IMR-90 (cell line): ENCODE measurements around the gene C10orf71. TPM values are rescaled to one million over a fixed set of nuclear protein-coding genes. Genes with fewer than 3 reads are reported as not detected.

ENCODE experiments used
- ATAC-seq: fragments of 200-7000 bp; cut with Tn5 transposase; 2 replicates; pipeline ENCODE4 v1.9.1; 2020; ENCODE audit warnings: low read depth, mild to moderate bottlenecking, moderate library complexity
- BruUV-seq: library from RNA; stranded (reverse); fragments of 400-500 nt; replicated peaks from 2 replicates; lab custom pipeline; 2021; lab: Mats Ljungman, UMichigan
- CTCF ChIA-PET: fragments of 300-600 bp; formaldehyde crosslinking; extraction: SDS; loops from one replicate; lab custom pipeline; 2021; ENCODE audit warnings: antibody characterized with exemption; lab: Yijun Ruan, JAX
- POLR2A ChIA-PET: fragments of 300-600 bp; sonication (Branson Sonifier 250); formaldehyde crosslinking; loops from one replicate; lab custom pipeline; 2022; ENCODE audit warnings: antibody characterized with exemption; ENCODE audit not compliant: unreplicated experiment; lab: Charles Lee
- DNase-seq: peaks from one replicate; pipeline ENCODE4 v3.0.0; 2013
- H2AFZ ChIP-seq: replicated peaks from 2 replicates; pipeline ENCODE3; 2013; ENCODE audit warnings: low read length, mild to moderate bottlenecking; ENCODE audit not compliant: poor library complexity
- H2AK5ac ChIP-seq: 2 replicates; pipeline ENCODE4 v1.6.1; 2013; ENCODE audit warnings: low read depth, low read length, inconsistent platforms
- H2AK9ac ChIP-seq: replicated peaks from 2 replicates; pipeline ENCODE3; 2013; ENCODE audit warnings: mild to moderate bottlenecking, low read depth, low read length, moderate library complexity; ENCODE audit not compliant: poor library complexity
- H2BK120ac ChIP-seq: 2 replicates; pipeline ENCODE4 v1.6.1; 2013; ENCODE audit warnings: low read depth, low read length, inconsistent platforms
- H2BK15ac ChIP-seq: 3 replicates; pipeline ENCODE4 v1.6.1; 2013; ENCODE audit warnings: low read depth, low read length, inconsistent platforms
- H2BK20ac ChIP-seq: 2 replicates; pipeline ENCODE4 v1.6.1; 2013; ENCODE audit warnings: low read depth, mild to moderate bottlenecking, inconsistent platforms, low read length, moderate library complexity
- H2BK5ac ChIP-seq: 2 replicates; pipeline ENCODE4 v1.6.1; 2013; ENCODE audit warnings: mild to moderate bottlenecking, low read depth, low read length, inconsistent platforms; ENCODE audit not compliant: poor library complexity, severe bottlenecking
- H3K14ac ChIP-seq: replicated peaks from 2 replicates; pipeline ENCODE4 v1.6.1; 2013; ENCODE audit warnings: low read depth, low read length, inconsistent platforms
- H3K18ac ChIP-seq: 2 replicates; pipeline ENCODE4 v1.6.1; 2013; ENCODE audit warnings: low read depth, low read length, control low read depth
- H3K23ac ChIP-seq: 2 replicates; pipeline ENCODE4 v1.6.1; 2013; ENCODE audit warnings: low read depth, low read length, inconsistent platforms
- H3K27ac ChIP-seq: 2 replicates; pipeline ENCODE4 v1.5.1; 2013; ENCODE audit warnings: mild to moderate bottlenecking, control low read depth, low read length; ENCODE audit not compliant: insufficient read depth
- H3K27me3 ChIP-seq: 2 replicates; pipeline ENCODE4 v1.6.1; 2013; ENCODE audit warnings: low read length; ENCODE audit not compliant: control insufficient read depth, insufficient read depth
- H3K36me3 ChIP-seq: 2 replicates; pipeline ENCODE4 v1.6.1; 2013; ENCODE audit warnings: low read length, mixed read lengths; ENCODE audit not compliant: control insufficient read depth, insufficient read depth
- H3K4ac ChIP-seq: 2 replicates; pipeline ENCODE4 v1.6.1; 2013; ENCODE audit warnings: low read depth, low read length, inconsistent platforms
- H3K4me1 ChIP-seq: 2 replicates; pipeline ENCODE4 v1.6.1; 2013; ENCODE audit warnings: low read length, mixed read lengths; ENCODE audit not compliant: control insufficient read depth, insufficient read depth
- H3K4me2 ChIP-seq: 2 replicates; pipeline ENCODE4 v1.6.1; 2013; ENCODE audit warnings: low read depth, mild to moderate bottlenecking, control low read depth, low read length, moderate library complexity
- H3K4me3 ChIP-seq: 2 replicates; pipeline ENCODE4 v1.5.1; 2013; ENCODE audit warnings: low read depth, mild to moderate bottlenecking, control low read depth, low read length, moderate library complexity; ENCODE audit not compliant: insufficient read depth
- H3K56ac ChIP-seq: 2 replicates; pipeline ENCODE4 v1.6.1; 2013; ENCODE audit warnings: low read length, inconsistent platforms; ENCODE audit not compliant: insufficient read depth; ENCODE audit errors: extremely low read depth
- H3K79me1 ChIP-seq, 2 experiments: 2 replicates each; pipeline ENCODE4 v1.6.1; 2013; ENCODE audit warnings: low read length in 2 of 2, inconsistent platforms in 1 of 2, low read depth in 1 of 2
- H3K9ac ChIP-seq: 2 replicates; pipeline ENCODE4 v1.6.1; 2013; ENCODE audit warnings: low read depth, low read length, control low read depth
- H3K9me1 ChIP-seq: 2 replicates; pipeline ENCODE4 v1.6.1; 2013; ENCODE audit warnings: low read length, inconsistent platforms; ENCODE audit not compliant: insufficient read depth
- H3K9me3 ChIP-seq: 2 replicates; pipeline ENCODE4 v1.6.1; 2013; ENCODE audit warnings: low read length; ENCODE audit not compliant: control insufficient read depth, insufficient read depth
- H4K20me1 ChIP-seq: 2 replicates; pipeline ENCODE4 v1.6.1; 2013; ENCODE audit warnings: low read length, inconsistent platforms; ENCODE audit not compliant: insufficient read depth
- H4K5ac ChIP-seq: 2 replicates; pipeline ENCODE4 v1.6.1; 2013; ENCODE audit warnings: mild to moderate bottlenecking, low read depth, low read length, control low read depth
- H4K8ac ChIP-seq, 2 experiments: 2 replicates each; pipeline ENCODE4 v1.6.1; 2013; ENCODE audit warnings: low read depth in 2 of 2, low read length in 2 of 2, control low read depth in 1 of 2, inconsistent platforms in 1 of 2
- H4K91ac ChIP-seq: 2 replicates; pipeline ENCODE4 v1.6.1; 2013; ENCODE audit warnings: low read depth, low read length, inconsistent platforms; ENCODE audit not compliant: insufficient read depth
- BHLHE40 ChIP-seq: fragments of 150-350 bp; IDR thresholded peaks from 2 replicates; pipeline ENCODE4 v1.6.1; 2016; ENCODE audit warnings: mild to moderate bottlenecking, low read depth, low read length
- CEBPB ChIP-seq: IDR thresholded peaks from 2 replicates; pipeline ENCODE4 v1.6.1; 2012; ENCODE audit warnings: low read depth, low read length, improper control_type of control experiment
- CHD1 ChIP-seq: IDR thresholded peaks from 2 replicates; pipeline ENCODE4 v1.6.1; 2012; ENCODE audit warnings: low read depth, low read length, improper control_type of control experiment
- FOS ChIP-seq: fragments of 150-350 bp; IDR thresholded peaks from 2 replicates; pipeline ENCODE4 v1.6.1; 2016; ENCODE audit warnings: low read depth, low read length
- MAFK ChIP-seq: IDR thresholded peaks from 2 replicates; pipeline ENCODE4 v1.6.1; 2012; ENCODE audit warnings: low read depth, low read length, improper control_type of control experiment
- MAZ ChIP-seq: IDR thresholded peaks from 2 replicates; pipeline ENCODE4 v1.6.1; 2012; ENCODE audit warnings: low read depth, mild to moderate bottlenecking, low read length, improper control_type of control experiment, moderate library complexity, borderline replicate concordance
- MXI1 ChIP-seq: IDR thresholded peaks from 2 replicates; pipeline ENCODE4 v1.6.1; 2012; ENCODE audit warnings: low read depth, mild to moderate bottlenecking, low read length, moderate library complexity, borderline replicate concordance
- NFE2L2 ChIP-seq: fragments of 150-350 bp; IDR thresholded peaks from 2 replicates; pipeline ENCODE4 v1.6.1; 2016; ENCODE audit warnings: low read depth, mild to moderate bottlenecking, low read length
- POLR2A ChIP-seq: IDR thresholded peaks from 2 replicates; pipeline ENCODE4 v1.6.1; 2012; ENCODE audit warnings: mild to moderate bottlenecking, low read depth, low read length
- RAD21 ChIP-seq: IDR thresholded peaks from 2 replicates; pipeline ENCODE4 v1.6.1; 2012; ENCODE audit warnings: low read length, improper control_type of control experiment
- RCOR1 ChIP-seq: IDR thresholded peaks from 2 replicates; pipeline ENCODE4 v1.6.1; 2012; ENCODE audit warnings: mild to moderate bottlenecking, low read length, improper control_type of control experiment; ENCODE audit not compliant: insufficient replicate concordance
- RFX5 ChIP-seq: IDR thresholded peaks from 2 replicates; pipeline ENCODE4 v1.8.0; 2012; ENCODE audit warnings: low read depth, mild to moderate bottlenecking, low read length, moderate library complexity
- SMC3 ChIP-seq: fragments of 150-350 bp; IDR thresholded peaks from 2 replicates; pipeline ENCODE4 v1.6.1; 2016; ENCODE audit warnings: low read depth, mild to moderate bottlenecking, antibody characterized with exemption, low read length, moderate library complexity
- WGBS, 2 experiments: methylation state at CpG; one replicate each; pipeline versions ENCODE4 v1.1.5 to v1.1.7; 2013; ENCODE audit warnings: missing lambda C conversion rate in 2 of 2; ENCODE audit not compliant: insufficient read length in 1 of 2; ENCODE audit errors: extremely low coverage in 2 of 2; 5-methylcytosine and 5-hydroxymethylcytosine counted together
- dilution Hi-C: fragments of 300-500 bp; cut with HindIII; formaldehyde crosslinking; loops from one replicate; pipeline ENCODE4 v1.14.3; 2018; ENCODE audit warnings: low sequenced_read_pairs; ENCODE audit not compliant: unreplicated experiment
- in situ Hi-C: fragments of 300-500 bp; cut with MboI; formaldehyde crosslinking; loops from 3 replicates; pipeline ENCODE4 v1.14.3; 2019; ENCODE audit warnings: low sequenced_read_pairs, inconsistent platforms, mixed read lengths
- intact Hi-C: fragments of 100-400 bp; cut with micrococcal nuclease; formaldehyde crosslinking; loops from 2 replicates; pipeline ENCODE4 v1.10.0; 2022
- polyA plus RNA-seq, 3 experiments: library from polyadenylated mRNA; depleted of rRNA; stranded (reverse); fragments of >200 nt; gene quantifications; 2 replicates each; pipeline ENCODE4 v1.2.3, GENCODE V29; 2012; ENCODE audit warnings: low replicate concordance in 1 of 3
- total RNA-seq: library from RNA; depleted of rRNA; stranded (reverse); fragments of >200 nt; gene quantifications from 2 replicates; pipeline ENCODE4 v1.2.3, GENCODE V29; 2012
- TF ChIP-seq, protein P1 (sequence below): conservative IDR thresholded peaks from 2 replicates; pipeline ENCODE4 v1.5.1; 2012; ENCODE audit warnings: mild to moderate bottlenecking, low read depth, low read length, improper control_type of control experiment
- TF ChIP-seq, protein P2 (sequence below): fragments of 150-350 bp; IDR thresholded peaks from 2 replicates; pipeline ENCODE4 v1.6.1; 2017; ENCODE audit warnings: mild to moderate bottlenecking, antibody characterized with exemption, low read length, low read depth
- TF ChIP-seq, protein P3 (sequence below): fragments of 150-350 bp; IDR thresholded peaks from 2 replicates; pipeline ENCODE4 v1.6.1; 2016; ENCODE audit warnings: low read depth, mild to moderate bottlenecking, low read length, moderate library complexity, borderline replicate concordance

Gene C10orf71
- total and polyA plus RNA-seq, 2 of the 4 experiments (the other 2 are of a cell fraction): not detected

DNA sequence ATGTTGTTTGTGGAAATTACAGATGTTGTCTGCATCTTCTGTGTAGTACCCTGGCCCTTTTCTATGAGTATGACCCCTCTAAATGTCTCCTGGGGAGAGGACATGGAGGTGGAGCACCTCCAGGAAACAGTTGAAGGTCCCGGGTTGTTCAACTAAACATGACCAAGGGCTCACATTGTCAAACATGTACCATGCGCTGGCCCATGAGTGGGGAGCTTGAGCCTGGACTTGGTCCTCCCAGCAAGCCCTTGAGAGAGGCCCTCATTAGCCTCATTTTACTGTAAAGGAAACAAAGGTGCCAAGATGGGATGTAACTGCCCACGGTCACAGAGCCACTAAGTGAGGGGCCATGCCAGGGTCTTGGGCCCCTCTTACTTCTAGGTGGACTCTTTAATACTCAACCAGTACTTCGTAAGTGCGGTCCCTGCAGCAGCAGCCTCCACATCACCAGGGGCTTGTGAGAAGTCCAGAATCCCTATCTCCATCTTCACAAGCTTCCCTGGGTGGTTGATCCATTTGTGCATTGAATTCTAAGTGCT lies 31.2 kb downstream of the C10orf71 start:
- Histone ChIP-seq H3K27me3 (peaks cover 10% of the 10 kb centered on the region), H3K14ac (no peak overlapping the region), H4K20me1 (no peaks in the 10 kb centered on the region), H3K79me1 (no peaks in the 10 kb centered on the region), H2BK15ac (no peak overlapping the region), H3K36me3 (no peaks in the 10 kb centered on the region), H3K4me1 (no peaks in the 10 kb centered on the region), H2BK20ac (no peak overlapping the region), H2AK5ac (no peak overlapping the region), H3K27ac (no peak overlapping the region), H3K9ac (no peak overlapping the region), H3K4ac (no peak overlapping the region), H3K56ac (no peak overlapping the region), H4K8ac (no peak overlapping the region), H3K18ac (no peak overlapping the region), H2BK120ac (no peak overlapping the region), H2AK9ac (no peak overlapping the region), H3K23ac (no peak overlapping the region), H3K9me3 (no peaks in the 10 kb centered on the region), H2AFZ (no peak overlapping the region), H3K4me2 (no peak overlapping the region), H4K5ac (no peak overlapping the region), H4K91ac (no peak overlapping the region), H3K9me1 (no peaks in the 10 kb centered on the region), H3K4me3 (no peak overlapping the region), H2BK5ac (no peak overlapping the region)
- CTCF ChIA-PET: no interaction called here
- DNase-seq (no peak), ATAC-seq (no peak)
- dilution Hi-C loops: no loop called here
- POLR2A ChIA-PET: no interaction called here
- in situ Hi-C loops: no loop called here
- TF ChIP-seq NFE2L2: no peak
- TF ChIP-seq FOS: no peak
- TF ChIP-seq, protein P1, sequence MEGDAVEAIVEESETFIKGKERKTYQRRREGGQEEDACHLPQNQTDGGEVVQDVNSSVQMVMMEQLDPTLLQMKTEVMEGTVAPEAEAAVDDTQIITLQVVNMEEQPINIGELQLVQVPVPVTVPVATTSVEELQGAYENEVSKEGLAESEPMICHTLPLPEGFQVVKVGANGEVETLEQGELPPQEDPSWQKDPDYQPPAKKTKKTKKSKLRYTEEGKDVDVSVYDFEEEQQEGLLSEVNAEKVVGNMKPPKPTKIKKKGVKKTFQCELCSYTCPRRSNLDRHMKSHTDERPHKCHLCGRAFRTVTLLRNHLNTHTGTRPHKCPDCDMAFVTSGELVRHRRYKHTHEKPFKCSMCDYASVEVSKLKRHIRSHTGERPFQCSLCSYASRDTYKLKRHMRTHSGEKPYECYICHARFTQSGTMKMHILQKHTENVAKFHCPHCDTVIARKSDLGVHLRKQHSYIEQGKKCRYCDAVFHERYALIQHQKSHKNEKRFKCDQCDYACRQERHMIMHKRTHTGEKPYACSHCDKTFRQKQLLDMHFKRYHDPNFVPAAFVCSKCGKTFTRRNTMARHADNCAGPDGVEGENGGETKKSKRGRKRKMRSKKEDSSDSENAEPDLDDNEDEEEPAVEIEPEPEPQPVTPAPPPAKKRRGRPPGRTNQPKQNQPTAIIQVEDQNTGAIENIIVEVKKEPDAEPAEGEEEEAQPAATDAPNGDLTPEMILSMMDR: no peak
- no peak for TF ChIP-seq MAFK
- TF ChIP-seq RAD21: no peak
- TF ChIP-seq CHD1: no peak
- no peak for TF ChIP-seq BHLHE40
- TF ChIP-seq, protein P2, sequence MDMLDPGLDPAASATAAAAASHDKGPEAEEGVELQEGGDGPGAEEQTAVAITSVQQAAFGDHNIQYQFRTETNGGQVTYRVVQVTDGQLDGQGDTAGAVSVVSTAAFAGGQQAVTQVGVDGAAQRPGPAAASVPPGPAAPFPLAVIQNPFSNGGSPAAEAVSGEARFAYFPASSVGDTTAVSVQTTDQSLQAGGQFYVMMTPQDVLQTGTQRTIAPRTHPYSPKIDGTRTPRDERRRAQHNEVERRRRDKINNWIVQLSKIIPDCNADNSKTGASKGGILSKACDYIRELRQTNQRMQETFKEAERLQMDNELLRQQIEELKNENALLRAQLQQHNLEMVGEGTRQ: no peak
- TF ChIP-seq SMC3: no peak
- no peak for TF ChIP-seq CEBPB
- no peak for TF ChIP-seq RFX5
- no peak for TF ChIP-seq RCOR1
- TF ChIP-seq MAZ: no peak
- TF ChIP-seq MXI1: no peak
- TF ChIP-seq POLR2A: no peak
- TF ChIP-seq, protein P3, sequence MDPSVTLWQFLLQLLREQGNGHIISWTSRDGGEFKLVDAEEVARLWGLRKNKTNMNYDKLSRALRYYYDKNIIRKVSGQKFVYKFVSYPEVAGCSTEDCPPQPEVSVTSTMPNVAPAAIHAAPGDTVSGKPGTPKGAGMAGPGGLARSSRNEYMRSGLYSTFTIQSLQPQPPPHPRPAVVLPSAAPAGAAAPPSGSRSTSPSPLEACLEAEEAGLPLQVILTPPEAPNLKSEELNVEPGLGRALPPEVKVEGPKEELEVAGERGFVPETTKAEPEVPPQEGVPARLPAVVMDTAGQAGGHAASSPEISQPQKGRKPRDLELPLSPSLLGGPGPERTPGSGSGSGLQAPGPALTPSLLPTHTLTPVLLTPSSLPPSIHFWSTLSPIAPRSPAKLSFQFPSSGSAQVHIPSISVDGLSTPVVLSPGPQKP: no peak
- 50% methylated on average over 1 of the region's 5 CpGs; no CpG with 5 or more reads in 1 of the 2 experiments for WGBS, 2 experiments
- intact Hi-C loops: no loop called here
- no TSS peak for BruUV-seq
